Mesenchymal stem cell (in vitro differentiated cells and primary cell): ENCODE data around the gene ILDR1.

Experiments used
- DNase-seq: peaks from one replicate; pipeline ENCODE4 v3.0.0-alpha.2; 2013
- H2AFZ ChIP-seq: one replicate; pipeline ENCODE4 v1.6.1; 2013; ENCODE audit warnings: low read depth, mild to moderate bottlenecking, control low read depth, inconsistent platforms, low read length, moderate library complexity
- H2AK5ac ChIP-seq: 2 replicates; pipeline ENCODE4 v1.6.1; 2013; ENCODE audit warnings: low read length, moderate library complexity, mild to moderate bottlenecking, inconsistent platforms; ENCODE audit not compliant: severe bottlenecking
- H2BK120ac ChIP-seq: one replicate; pipeline ENCODE4 v1.6.1; 2013; ENCODE audit warnings: low read depth, mild to moderate bottlenecking, inconsistent platforms, low read length, moderate library complexity
- H2BK12ac ChIP-seq, 2 experiments: one replicate each; pipeline ENCODE4 v1.6.1; 2013; ENCODE audit warnings: inconsistent platforms in 2 of 2, low read length in 2 of 2, mild to moderate bottlenecking in 2 of 2, moderate library complexity in 2 of 2, control low read depth in 1 of 2
- H2BK15ac ChIP-seq: one replicate; pipeline ENCODE4 v1.6.1; 2013; ENCODE audit warnings: mild to moderate bottlenecking, low read depth, inconsistent platforms; ENCODE audit not compliant: poor library complexity, severe bottlenecking
- H2BK5ac ChIP-seq: 2 replicates; pipeline ENCODE4 v1.6.1; 2013; ENCODE audit warnings: low read depth, mild to moderate bottlenecking, low read length, control low read depth, inconsistent platforms; ENCODE audit not compliant: poor library complexity, severe bottlenecking
- H3K14ac ChIP-seq, 2 experiments: one replicate each; pipeline ENCODE4 v1.6.1; 2013; ENCODE audit warnings: inconsistent platforms in 2 of 2, low read length in 2 of 2, control low read depth in 1 of 2, mild to moderate bottlenecking in 1 of 2, moderate library complexity in 1 of 2
- H3K18ac ChIP-seq, 2 experiments: one replicate each; pipeline ENCODE4 v1.6.1; 2013; ENCODE audit warnings: inconsistent platforms in 2 of 2, low read length in 2 of 2, control low read depth in 1 of 2, low read depth in 1 of 2, mild to moderate bottlenecking in 1 of 2
- H3K23ac ChIP-seq, 2 experiments: one replicate each; pipeline ENCODE4 v1.6.1; 2013; ENCODE audit warnings: inconsistent platforms in 2 of 2, low read length in 2 of 2, mild to moderate bottlenecking in 2 of 2, moderate library complexity in 2 of 2, control low read depth in 1 of 2
- H3K27ac ChIP-seq: 2 replicates; pipeline ENCODE4 v1.5.1; 2013; ENCODE audit warnings: mild to moderate bottlenecking, moderate library complexity, low read length, control low read depth, inconsistent platforms; ENCODE audit not compliant: poor library complexity, severe bottlenecking
- H3K27me3 ChIP-seq, 2 experiments: 2 replicates each; pipeline versions ENCODE4 v1.6.1 to v1.7.0; 2013; ENCODE audit warnings: low read length in 2 of 2, mild to moderate bottlenecking in 2 of 2, moderate library complexity in 2 of 2, control low read depth in 1 of 2, inconsistent platforms in 1 of 2; ENCODE audit not compliant: control insufficient read depth in 1 of 2, insufficient read depth in 1 of 2
- H3K36me3 ChIP-seq, 2 experiments: 2 replicates each; pipeline versions ENCODE4 v1.6.1 to v1.7.0; 2013; ENCODE audit warnings: low read length in 2 of 2, control low read depth in 1 of 2, inconsistent platforms in 1 of 2, low read depth in 1 of 2, mild to moderate bottlenecking in 1 of 2; ENCODE audit not compliant: insufficient read depth in 2 of 2, control insufficient read depth in 1 of 2
- H3K4ac ChIP-seq, 2 experiments: one replicate each; pipeline ENCODE4 v1.6.1; 2013; ENCODE audit warnings: inconsistent platforms in 2 of 2, low read length in 2 of 2, mild to moderate bottlenecking in 2 of 2, moderate library complexity in 2 of 2, control low read depth in 1 of 2, low read depth in 1 of 2
- H3K4me1 ChIP-seq: 2 replicates; pipeline ENCODE4 v1.6.1; 2013; ENCODE audit warnings: low read depth, low read length, control low read depth; ENCODE audit not compliant: control insufficient read depth, insufficient read depth
- H3K4me2 ChIP-seq: 2 replicates; pipeline ENCODE4 v1.6.1; 2013; ENCODE audit warnings: low read length, mild to moderate bottlenecking, inconsistent platforms; ENCODE audit not compliant: poor library complexity, severe bottlenecking
- H3K4me3 ChIP-seq, 2 experiments: 2 replicates each; pipeline versions ENCODE4 v1.5.1 to v1.7.0; 2013; ENCODE audit warnings: low read length in 2 of 2, mild to moderate bottlenecking in 2 of 2, control low read depth in 1 of 2, low read depth in 1 of 2; ENCODE audit not compliant: insufficient read depth in 1 of 2
- H3K79me1 ChIP-seq: replicated peaks from 2 replicates; pipeline ENCODE4 v1.6.1; 2013; ENCODE audit warnings: mild to moderate bottlenecking, control low read depth, low read length, inconsistent platforms; ENCODE audit not compliant: poor library complexity, severe bottlenecking
- H3K9ac ChIP-seq: 2 replicates; pipeline ENCODE4 v1.7.0; 2013; ENCODE audit warnings: mild to moderate bottlenecking, low read length, moderate library complexity
- H3K9me3 ChIP-seq: 2 replicates; pipeline ENCODE4 v1.7.0; 2013; ENCODE audit warnings: mild to moderate bottlenecking, low read length; ENCODE audit not compliant: control insufficient read depth
- H4K8ac ChIP-seq: one replicate; pipeline ENCODE4 v1.6.1; 2013; ENCODE audit warnings: inconsistent platforms, mild to moderate bottlenecking, low read length, moderate library complexity
- H4K91ac ChIP-seq: one replicate; pipeline ENCODE4 v1.6.1; 2013; ENCODE audit warnings: mild to moderate bottlenecking, low read length, inconsistent platforms
- WGBS: methylation state at CpG from one replicate; pipeline ENCODE4 v1.1.7; 2013; ENCODE audit warnings: mixed read lengths; 5-methylcytosine and 5-hydroxymethylcytosine counted together

ILDR1 gene

DNA sequence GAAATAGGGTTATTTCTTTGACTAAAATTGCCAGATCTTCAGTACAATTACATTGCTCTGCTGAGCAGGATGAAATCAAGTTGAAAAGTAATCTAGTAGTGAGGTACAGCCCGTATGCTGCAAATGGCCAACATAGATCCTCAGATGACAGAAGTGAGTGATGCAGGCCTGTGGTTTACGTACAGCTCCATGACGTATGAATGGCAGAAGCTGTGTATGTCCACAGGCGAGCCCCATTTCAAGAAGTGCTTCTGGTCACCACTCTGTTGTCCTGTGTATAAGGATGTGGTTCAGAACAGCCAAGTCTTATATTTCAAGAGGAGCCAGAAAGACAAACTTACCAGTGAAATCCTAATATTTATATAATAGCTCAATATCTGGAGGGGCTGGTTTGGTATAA is 42.3 kb upstream of the ILDR1 start:
- Histone ChIP-seq H3K4me3 (no peak overlapping the region), H3K4me2 (no peak overlapping the region), H3K79me1 (no peaks in the 10 kb centered on the region), H3K9me3 (no peaks in the 10 kb centered on the region), H3K27me3 (peaks cover 2 to 3% of the 10 kb centered on the region in 2 experiments), H3K36me3 (no peaks in the 10 kb centered on the region), H3K4me1 (no peaks in the 10 kb centered on the region), H2BK15ac (no peak overlapping the region), H4K91ac (no peak overlapping the region), H3K18ac (no peak overlapping the region), H2AK5ac (no peak overlapping the region), H3K14ac (no peak overlapping the region), H2AFZ (no peak overlapping the region), H4K8ac (no peak overlapping the region), H2BK5ac (no peak overlapping the region), H2BK12ac (no peak overlapping the region), H3K23ac (no peak overlapping the region), H3K4ac (no peak overlapping the region), H2BK120ac (no peak overlapping the region), H3K9ac (no peak overlapping the region), H3K27ac (no peak overlapping the region)
- 85% methylated on average over 4 of the region's 4 CpGs for WGBS
- DNase-seq = no peak

DNA sequence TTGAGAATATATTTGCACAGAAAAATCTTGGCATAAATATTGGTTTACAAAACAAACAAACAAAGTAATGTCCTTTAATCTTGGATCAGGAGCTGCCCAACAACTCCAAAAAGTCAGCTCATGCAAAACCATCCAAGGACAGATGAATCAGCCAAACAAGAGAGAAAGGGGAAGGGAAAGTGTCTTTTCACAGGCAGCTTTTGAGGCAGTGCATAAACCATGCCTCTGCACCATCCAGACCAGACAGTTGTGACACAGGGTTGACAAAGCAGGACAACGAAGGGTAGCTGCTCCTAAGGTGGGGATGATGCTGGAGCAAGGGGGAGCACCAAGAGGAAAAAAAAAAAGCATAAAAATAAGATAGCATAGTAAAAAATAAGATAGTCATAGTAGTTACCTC is 41.9 kb upstream of the ILDR1 start:
- H3K27ac ChIP-seq = no peak overlapping the region
- no peak overlapping the region for H2BK15ac ChIP-seq
- H2AFZ ChIP-seq = no peak overlapping the region
- no peak overlapping the region for H2BK120ac ChIP-seq
- H3K4ac ChIP-seq = no peak overlapping the region
- 40% methylated on average over 1 of the region's 1 CpG for WGBS
- no peak overlapping the region for H3K18ac ChIP-seq
- H2AK5ac ChIP-seq = no peak overlapping the region
- H2BK5ac ChIP-seq = no peak overlapping the region
- H4K91ac ChIP-seq = no peak overlapping the region
- no peak overlapping the region for H3K4me2 ChIP-seq
- H3K9ac ChIP-seq = no peak overlapping the region
- no peak overlapping the region for H3K14ac ChIP-seq
- no peaks in the 10 kb centered on the region for H3K4me1 ChIP-seq
- H3K36me3 ChIP-seq = no peaks in the 10 kb centered on the region
- DNase-seq = no peak
- H3K9me3 ChIP-seq = no peaks in the 10 kb centered on the region
- H3K79me1 ChIP-seq = no peaks in the 10 kb centered on the region
- no peak overlapping the region for H3K4me3 ChIP-seq
- H3K23ac ChIP-seq = no peak overlapping the region
- no peak overlapping the region for H4K8ac ChIP-seq
- H3K27me3 ChIP-seq = peaks cover 2 to 3% of the 10 kb centered on the region in 2 experiments
- no peak overlapping the region for H2BK12ac ChIP-seq

DNA sequence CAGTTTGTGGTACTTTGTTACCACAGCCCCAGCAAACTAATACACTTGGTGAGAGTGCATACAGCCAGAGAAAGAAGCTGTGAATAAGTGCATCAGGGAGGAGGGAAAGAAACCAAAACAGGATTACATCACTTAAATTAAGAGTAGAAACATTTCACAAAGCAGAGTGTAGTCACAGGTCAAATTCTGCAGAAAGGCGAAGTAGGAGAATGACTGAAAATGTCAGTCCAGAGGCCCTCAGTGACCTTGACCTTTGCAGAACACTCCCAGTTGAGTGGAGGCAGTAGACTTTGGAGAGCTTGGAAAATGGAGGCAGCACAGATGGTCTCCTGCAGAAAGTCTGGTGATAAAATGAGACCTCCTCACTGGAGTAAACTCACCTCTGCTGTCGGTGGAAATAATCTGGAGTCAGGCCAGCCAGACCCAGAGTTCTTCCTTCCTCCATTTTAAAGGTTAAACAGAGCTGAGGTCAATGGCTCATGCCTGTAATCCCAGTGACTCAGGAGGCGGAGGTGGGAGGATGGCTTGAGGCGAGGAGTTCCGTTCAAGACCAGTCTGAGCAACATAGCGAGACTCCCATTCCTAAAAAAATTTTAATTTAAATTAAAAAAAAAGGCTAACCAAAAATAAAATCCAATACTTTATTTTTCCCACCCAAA is 38.1 kb upstream of the ILDR1 start:
- 81% methylated on average over 6 of the region's 6 CpGs for WGBS
- Histone ChIP-seq H3K14ac (no peak overlapping the region), H2BK15ac (no peak overlapping the region), H3K4me1 (no peaks in the 10 kb centered on the region), H3K9ac (no peak overlapping the region), H3K4me2 (no peak overlapping the region), H3K4me3 (no peak overlapping the region), H3K18ac (no peak overlapping the region), H3K79me1 (no peaks in the 10 kb centered on the region), H3K23ac (no peak overlapping the region), H4K8ac (no peak overlapping the region), H2AFZ (no peak overlapping the region), H3K27me3 (peaks cover 0 to 6% of the 10 kb centered on the region in 2 experiments), H4K91ac (no peak overlapping the region), H3K36me3 (no peaks in the 10 kb centered on the region), H2AK5ac (no peak overlapping the region), H3K27ac (no peak overlapping the region), H3K9me3 (no peaks in the 10 kb centered on the region), H2BK12ac (no peak overlapping the region), H3K4ac (no peak overlapping the region), H2BK5ac (no peak overlapping the region), H2BK120ac (no peak overlapping the region)
- DNase-seq = no peak

DNA sequence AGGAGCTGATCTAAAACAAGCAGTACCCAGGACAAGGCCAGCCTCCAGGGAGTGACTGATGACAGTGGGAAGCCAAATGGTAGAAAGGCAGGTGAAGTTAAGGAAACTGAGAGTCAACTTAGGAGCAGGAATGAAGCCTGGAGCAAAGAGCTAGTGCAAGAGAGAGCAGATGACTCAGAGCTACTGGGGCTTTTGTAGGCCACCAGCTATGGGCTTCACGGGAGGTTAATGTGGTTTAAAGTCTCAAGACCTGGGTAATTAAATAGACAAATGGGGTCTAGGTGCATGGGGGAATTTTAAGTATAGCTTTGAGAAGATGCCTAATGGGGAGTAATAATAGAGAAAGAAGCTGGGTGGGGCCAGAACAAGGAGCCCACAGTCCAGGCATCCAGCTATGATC is 36.2 kb upstream of the ILDR1 start:
- H4K91ac ChIP-seq = no peak overlapping the region
- H2BK120ac ChIP-seq = no peak overlapping the region
- H3K4me1 ChIP-seq = no peaks in the 10 kb centered on the region
- no peak for DNase-seq
- no peak overlapping the region for H2BK5ac ChIP-seq
- H3K4me2 ChIP-seq = no peak overlapping the region
- no peak overlapping the region for H2BK12ac ChIP-seq
- 87% methylated on average over 1 of the region's 1 CpG for WGBS
- no peak overlapping the region for H2BK15ac ChIP-seq
- no peak overlapping the region for H3K9ac ChIP-seq
- H3K4ac ChIP-seq = no peak overlapping the region
- H4K8ac ChIP-seq = no peak overlapping the region
- H3K27ac ChIP-seq = no peak overlapping the region
- no peaks in the 10 kb centered on the region for H3K36me3 ChIP-seq
- H3K79me1 ChIP-seq = no peaks in the 10 kb centered on the region
- no peak overlapping the region for H3K14ac ChIP-seq
- peaks cover 0 to 6% of the 10 kb centered on the region in 2 experiments for H3K27me3 ChIP-seq
- no peak overlapping the region for H3K23ac ChIP-seq
- no peak overlapping the region for H2AFZ ChIP-seq
- H2AK5ac ChIP-seq = no peak overlapping the region
- H3K4me3 ChIP-seq = no peak overlapping the region
- H3K18ac ChIP-seq = no peak overlapping the region
- H3K9me3 ChIP-seq = no peaks in the 10 kb centered on the region
